ENCODE data around the gene ATR. TPM values are rescaled to one million over a fixed set of nuclear protein-coding genes. Genes with fewer than 3 reads are reported as not detected.
A peak's percentile ranks its signal among the peaks of the same experiment; 100 is the strongest.
"Not testable (repeated sequence)": the region's sequence is repeated elsewhere in the genome, so short reads cannot be mapped to it uniquely, and the experiment has no call there.

Gene ATR
- total RNA-seq, 1 donor from 2014 or later: 19.7 TPM

GRCh38 chr3:142577696-142578328 is 721 bp downstream of the ATR start:
- peaks cover 24% of the 10 kb centered on the region for H3K4me1 ChIP-seq
- TF ChIP-seq CTCF (IDR thresholded peaks at IDR 0.05): no peak
- H3K36me3 ChIP-seq: no peaks in the 10 kb centered on the region
- H3K9me3 ChIP-seq: no peaks in the 10 kb centered on the region
- ATAC-seq (no peak), DNase-seq (no peak)
- H3K27ac ChIP-seq: peak overlapping the region; percentile 95
- H3K4me3 ChIP-seq: peak overlapping the region; percentile 74
- H3K27me3 ChIP-seq (ENCODE audit: low read depth): no peaks in the 10 kb centered on the region
- intact Hi-C loops (cut with DNase I): no loop called here

GRCh38 chr3:142576792-142577191 is 1.7 kb downstream of the ATR start:
- no peak for DNase-seq
- no peak for TF ChIP-seq CTCF (IDR thresholded peaks at IDR 0.05)
- Histone ChIP-seq H3K27me3 (ENCODE audit: low read depth) (no peaks in the 10 kb centered on the region), H3K4me1 (peaks cover 24% of the 10 kb centered on the region), H3K36me3 (no peaks in the 10 kb centered on the region), H3K27ac (no peak overlapping the region), H3K9me3 (no peaks in the 10 kb centered on the region), H3K4me3 (no peak overlapping the region)
- intact Hi-C loops (cut with DNase I): no loop called here
- ATAC-seq: no peak

- no peaks in the 10 kb centered on the region for H3K27me3 ChIP-seq (ENCODE audit: low read depth)
- no peak for TF ChIP-seq CTCF (IDR thresholded peaks at IDR 0.05)
- H3K36me3 ChIP-seq: peaks cover 6% of the 10 kb centered on the region
- H3K27ac ChIP-seq: no peak overlapping the region
- no peak overlapping the region for H3K4me3 ChIP-seq
- intact Hi-C loops (cut with DNase I): no loop called here
- peaks cover 20% of the 10 kb centered on the region for H3K4me1 ChIP-seq
- ATAC-seq: no peak
- no peaks in the 10 kb centered on the region for H3K9me3 ChIP-seq
- DNase-seq: no peak
Measured at GRCh38 chr3:142574665-142575064, 3.9 kb downstream of the ATR start.

GRCh38 chr3:142574223-142574622 is 4.3 kb downstream of the ATR start:
- H3K27me3 ChIP-seq (ENCODE audit: low read depth); DNase-seq; ATAC-seq; intact Hi-C loops (cut with DNase I); H3K27ac ChIP-seq; H3K9me3 ChIP-seq; H3K4me3 ChIP-seq; H3K36me3 ChIP-seq: not testable (repeated sequence)
- peaks cover 16% of the 10 kb centered on the region for H3K4me1 ChIP-seq

GRCh38 chr3:142569422-142569821 is 9.1 kb downstream of the ATR start:
- H3K4me3 ChIP-seq; H3K27me3 ChIP-seq (ENCODE audit: low read depth); H3K4me1 ChIP-seq; H3K9me3 ChIP-seq; H3K27ac ChIP-seq; DNase-seq; intact Hi-C loops (cut with DNase I); ATAC-seq: not testable (repeated sequence)
- peaks cover 24% of the 10 kb centered on the region for H3K36me3 ChIP-seq

GRCh38 chr3:142568393-142569017 is 10.0 kb downstream of the ATR start:
- Histone ChIP-seq H3K27ac (no peak overlapping the region), H3K4me3 (no peak overlapping the region), H3K4me1 (no peaks in the 10 kb centered on the region), H3K9me3 (no peaks in the 10 kb centered on the region), H3K36me3 (peaks cover 33% of the 10 kb centered on the region), H3K27me3 (ENCODE audit: low read depth) (no peaks in the 10 kb centered on the region)
- intact Hi-C loops (cut with DNase I): no loop called here
- TF ChIP-seq CTCF (IDR thresholded peaks at IDR 0.05): no peak
- DNase-seq: no peak
- ATAC-seq: no peak

All from lower lobe of right lung (tissue), 2 donors.